ENCODE data around the gene SLC7A8.

The SLC7A8 gene

DNA sequence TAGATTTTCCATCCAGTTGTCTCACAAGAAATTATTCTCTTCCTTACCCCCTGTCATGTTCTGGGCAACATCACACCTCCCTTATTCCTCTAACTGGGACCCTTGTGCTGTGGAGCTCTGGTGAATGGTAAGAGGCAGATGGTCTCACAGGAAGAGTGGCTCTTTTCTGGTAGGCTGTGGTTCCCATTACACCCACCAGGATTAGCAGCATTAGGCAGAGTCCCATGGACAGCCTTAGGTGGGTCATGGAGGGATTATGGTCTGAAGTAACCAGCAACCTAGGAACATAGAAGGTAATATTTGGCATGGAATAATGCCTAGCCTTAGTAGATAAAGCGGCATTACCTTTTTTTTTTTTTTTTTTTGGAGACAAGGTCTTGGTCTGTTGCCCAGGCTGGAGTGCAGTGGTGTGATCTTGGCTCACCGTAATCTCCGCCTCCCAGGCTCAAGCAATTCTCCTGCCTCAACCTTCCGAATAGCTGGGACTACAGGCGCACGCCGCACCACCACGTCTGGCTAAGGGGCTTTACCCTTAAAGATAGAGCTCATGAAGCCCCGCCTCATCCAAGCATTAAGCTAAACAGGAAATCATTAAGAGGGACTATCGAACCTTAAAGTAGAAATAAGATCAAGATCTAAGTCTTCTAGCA, 84.1 kb downstream of the SLC7A8 start:
- Histone ChIP-seq H3K9ac (ENCODE audit: low read depth in 1 of 2, low read length in 2 of 2) (no peak overlapping the region), H3K4me3 (ENCODE audit: low read depth in 1 of 2, low read length in 2 of 2) (no peak overlapping the region), H3K4me1 (ENCODE audit: control insufficient read depth in 1 of 2, insufficient read depth in 2 of 2, low read length in 2 of 2) (peaks cover 9 to 11% of the 10 kb centered on the region in 2 donors), H3K27me3 (ENCODE audit: control insufficient read depth in 1 of 2, insufficient read depth in 2 of 2, low read length in 2 of 2) (no peaks in the 10 kb centered on the region), H3K36me3 (ENCODE audit: control insufficient read depth in 1 of 2, insufficient read depth in 2 of 2, low read length in 2 of 2) (peaks cover 11 to 17% of the 10 kb centered on the region in 2 donors), H3K27ac (ENCODE audit: low read depth, low read length) (no peak overlapping the region), H3K9me3 (ENCODE audit: control insufficient read depth in 1 of 2, low read length in 2 of 2) (no peaks in the 10 kb centered on the region)

DNA sequence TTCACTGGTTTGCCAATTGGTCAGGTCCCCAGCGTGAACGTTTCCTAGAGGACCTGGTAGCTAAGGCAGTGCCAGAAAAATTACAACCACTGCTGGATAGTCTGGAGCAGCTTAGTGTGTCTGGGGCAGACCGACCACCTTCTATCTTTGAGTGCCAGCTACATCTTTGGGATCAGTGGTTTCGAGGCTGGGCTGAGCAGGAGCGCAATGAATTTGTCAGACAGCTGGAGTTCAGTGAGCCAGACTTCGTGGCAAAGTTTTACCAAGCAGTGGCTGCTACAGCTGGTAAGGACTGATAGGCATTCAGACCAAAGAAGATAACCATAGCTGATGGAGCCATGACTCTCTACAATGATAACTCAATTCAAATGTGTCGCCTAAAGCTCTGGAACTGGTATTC, 85.7 kb downstream of the SLC7A8 start:
- Histone ChIP-seq H3K9ac (ENCODE audit: low read depth in 1 of 2, low read length in 2 of 2) (no peak overlapping the region), H3K4me1 (ENCODE audit: control insufficient read depth in 1 of 2, insufficient read depth in 2 of 2, low read length in 2 of 2) (peaks cover 23 to 24% of the 10 kb centered on the region in 2 donors), H3K4me3 (ENCODE audit: low read depth in 1 of 2, low read length in 2 of 2) (no peak overlapping the region), H3K36me3 (ENCODE audit: control insufficient read depth in 1 of 2, insufficient read depth in 2 of 2, low read length in 2 of 2) (peaks cover 11 to 19% of the 10 kb centered on the region in 2 donors), H3K27me3 (ENCODE audit: control insufficient read depth in 1 of 2, insufficient read depth in 2 of 2, low read length in 2 of 2) (no peaks in the 10 kb centered on the region), H3K9me3 (ENCODE audit: control insufficient read depth in 1 of 2, low read length in 2 of 2) (no peaks in the 10 kb centered on the region), H3K27ac (ENCODE audit: low read depth, low read length) (no peak overlapping the region)

DNA sequence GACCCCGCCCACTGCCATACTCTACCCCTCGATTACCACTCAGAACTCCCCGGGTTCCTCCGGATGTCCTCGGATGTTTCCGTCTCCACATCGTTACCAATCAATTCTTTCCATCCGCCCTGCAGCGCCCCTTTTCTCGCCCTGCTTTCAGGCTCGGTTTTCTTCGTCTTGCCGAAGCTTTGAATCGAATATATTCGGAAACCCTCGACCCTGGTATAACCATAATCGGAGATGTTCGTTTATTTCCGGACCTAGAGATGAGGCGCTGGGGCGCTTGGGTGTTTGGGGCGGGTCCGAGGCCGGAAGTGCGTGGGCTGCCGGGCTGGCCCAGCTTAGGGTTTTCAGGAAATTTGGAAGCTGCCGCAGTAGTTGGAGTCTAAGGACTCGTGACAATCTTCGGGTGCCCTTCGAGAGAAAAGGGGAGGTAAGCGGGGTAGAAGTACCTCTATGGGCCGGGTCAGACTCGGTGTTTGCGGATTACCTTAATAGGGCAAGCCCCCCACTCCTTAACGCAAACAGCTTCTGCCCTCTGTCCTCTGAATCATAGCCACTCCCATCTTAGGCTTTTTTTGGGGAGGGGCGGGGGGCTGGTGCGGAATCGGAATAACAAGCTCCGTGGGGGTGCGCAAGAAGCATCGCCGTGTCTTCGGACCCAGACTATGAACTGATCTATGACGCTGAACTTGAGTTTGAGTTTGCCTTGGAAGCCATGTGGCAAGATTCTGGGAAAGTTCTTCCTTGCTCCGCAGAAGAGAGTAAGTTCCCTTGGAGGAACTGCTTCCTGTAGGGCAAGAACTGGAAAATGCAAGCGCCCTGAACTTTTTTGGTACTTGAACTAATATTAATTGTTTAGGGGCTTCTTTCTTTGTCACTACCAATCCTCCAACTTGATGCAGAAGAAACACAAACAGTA, 88.0 kb downstream of the SLC7A8 start, which contains the start of gene C14orf119:
Gene C14orf119 (plus strand): TSS at position 310 of the 913 bp plus-strand sequence. CDS start 2,154 bp downstream, outside the sequence.
- Histone ChIP-seq H3K4me3 (ENCODE audit: low read depth in 1 of 2, low read length in 2 of 2) (peak within 1 kb of the TSS; percentile 97 to 99), H3K9ac (ENCODE audit: low read depth in 1 of 2, low read length in 2 of 2) (peak within 1 kb of the TSS; percentile 96 to 99), H3K27me3 (ENCODE audit: control insufficient read depth in 1 of 2, insufficient read depth in 2 of 2, low read length in 2 of 2) (no peaks in the 10 kb centered on the region), H3K36me3 (ENCODE audit: control insufficient read depth in 1 of 2, insufficient read depth in 2 of 2, low read length in 2 of 2) (peaks cover 11 to 39% of the 10 kb centered on the region in 2 donors), H3K4me1 (ENCODE audit: control insufficient read depth in 1 of 2, insufficient read depth in 2 of 2, low read length in 2 of 2) (peaks cover 26 to 27% of the 10 kb centered on the region in 2 donors), H3K27ac (ENCODE audit: low read depth, low read length) (peak within 1 kb of the TSS; percentile 97), H3K9me3 (ENCODE audit: control insufficient read depth in 1 of 2, low read length in 2 of 2) (no peaks in the 10 kb centered on the region)

DNA sequence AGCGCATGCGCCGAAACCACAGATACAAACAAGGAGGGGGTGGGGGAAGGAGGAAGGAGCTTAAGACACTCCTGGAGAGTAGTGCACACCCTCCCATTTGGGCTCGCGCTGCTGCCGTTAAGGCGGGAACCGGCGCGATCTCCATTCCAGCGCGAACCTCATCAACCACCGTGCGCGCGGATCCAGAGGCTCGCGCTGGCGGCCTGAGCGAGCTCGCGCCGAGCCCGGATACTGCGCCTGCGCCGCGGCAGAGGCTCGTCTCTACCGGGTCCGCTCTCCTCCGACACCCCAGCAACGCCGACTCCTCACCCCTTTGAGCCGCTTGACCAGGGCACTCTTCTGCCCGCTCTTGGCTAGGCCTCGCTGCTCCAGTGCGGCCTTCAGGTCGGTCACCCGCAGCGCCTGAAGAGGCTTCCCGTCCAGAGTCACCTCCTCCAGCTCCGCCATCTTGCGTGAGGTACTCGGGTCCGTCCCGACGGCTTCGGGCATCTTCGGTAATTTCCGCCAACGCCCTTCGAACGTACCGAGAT, 88.7 kb downstream of the SLC7A8 start, which contains the start of gene ACIN1:
Gene ACIN1 (minus strand): TSS at position 471 of the 530 bp plus-strand sequence. CDS start 24 bp downstream, at position 447.
- peaks cover 18 to 47% of the 10 kb centered on the region in 2 donors for H3K36me3 ChIP-seq (ENCODE audit: control insufficient read depth in 1 of 2, insufficient read depth in 2 of 2, low read length in 2 of 2)
- H3K9ac ChIP-seq (ENCODE audit: low read depth in 1 of 2, low read length in 2 of 2) = peak within 1 kb of the TSS; percentile 96 to 99
- peak within 1 kb of the TSS; percentile 97 for H3K27ac ChIP-seq (ENCODE audit: low read depth, low read length)
- H3K27me3 ChIP-seq (ENCODE audit: control insufficient read depth in 1 of 2, insufficient read depth in 2 of 2, low read length in 2 of 2) = no peaks in the 10 kb centered on the region
- peak within 1 kb of the TSS; percentile 97 to 99 for H3K4me3 ChIP-seq (ENCODE audit: low read depth in 1 of 2, low read length in 2 of 2)
- no peaks in the 10 kb centered on the region for H3K9me3 ChIP-seq (ENCODE audit: control insufficient read depth in 1 of 2, low read length in 2 of 2)
- peaks cover 26 to 27% of the 10 kb centered on the region in 2 donors for H3K4me1 ChIP-seq (ENCODE audit: control insufficient read depth in 1 of 2, insufficient read depth in 2 of 2, low read length in 2 of 2)

DNA sequence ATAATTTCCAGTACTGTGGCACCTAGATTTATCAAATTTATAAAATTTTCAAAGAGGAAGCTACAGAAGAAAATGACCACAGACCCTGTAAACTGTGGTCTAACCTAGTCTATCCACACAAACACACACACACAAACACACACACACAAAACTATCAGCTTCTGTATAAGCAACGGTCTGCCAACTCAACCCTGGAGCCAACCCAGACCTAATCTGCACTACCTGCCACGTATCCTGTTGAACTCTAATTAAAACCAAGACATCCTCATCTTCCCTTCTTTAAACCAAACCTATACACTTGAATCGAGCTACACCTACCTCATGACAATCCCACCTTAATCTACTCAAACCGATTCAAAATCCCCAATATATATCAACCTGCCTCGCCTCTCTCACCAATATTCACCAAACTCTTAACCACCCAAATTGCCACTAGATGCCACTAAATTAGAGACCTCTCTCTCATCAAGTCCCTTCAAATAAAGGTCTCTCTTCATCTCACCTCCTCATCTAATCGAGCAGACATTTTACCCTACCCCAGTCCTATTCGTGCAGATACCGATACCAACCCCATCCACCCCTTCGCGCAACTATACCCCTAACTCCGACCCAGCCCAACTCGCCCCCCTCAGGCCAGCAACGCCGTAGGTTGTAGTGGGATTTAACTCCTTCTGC, 89.3 kb downstream of the SLC7A8 start:
- peaks cover 24 to 51% of the 10 kb centered on the region in 2 donors for H3K36me3 ChIP-seq (ENCODE audit: control insufficient read depth in 1 of 2, insufficient read depth in 2 of 2, low read length in 2 of 2)
- H3K9me3 ChIP-seq (ENCODE audit: control insufficient read depth in 1 of 2, low read length in 2 of 2) = no peaks in the 10 kb centered on the region
- H3K9ac ChIP-seq (ENCODE audit: low read depth in 1 of 2, low read length in 2 of 2) = peak overlapping the region; percentile 95 to 99
- H3K27me3 ChIP-seq (ENCODE audit: control insufficient read depth in 1 of 2, insufficient read depth in 2 of 2, low read length in 2 of 2) = no peaks in the 10 kb centered on the region
- H3K4me3 ChIP-seq (ENCODE audit: low read depth in 1 of 2, low read length in 2 of 2) = peak overlapping the region; percentile 87 to 97
- peak overlapping the region; percentile 97 for H3K27ac ChIP-seq (ENCODE audit: low read depth, low read length)
- peaks cover 24 to 27% of the 10 kb centered on the region in 2 donors for H3K4me1 ChIP-seq (ENCODE audit: control insufficient read depth in 1 of 2, insufficient read depth in 2 of 2, low read length in 2 of 2)

DNA sequence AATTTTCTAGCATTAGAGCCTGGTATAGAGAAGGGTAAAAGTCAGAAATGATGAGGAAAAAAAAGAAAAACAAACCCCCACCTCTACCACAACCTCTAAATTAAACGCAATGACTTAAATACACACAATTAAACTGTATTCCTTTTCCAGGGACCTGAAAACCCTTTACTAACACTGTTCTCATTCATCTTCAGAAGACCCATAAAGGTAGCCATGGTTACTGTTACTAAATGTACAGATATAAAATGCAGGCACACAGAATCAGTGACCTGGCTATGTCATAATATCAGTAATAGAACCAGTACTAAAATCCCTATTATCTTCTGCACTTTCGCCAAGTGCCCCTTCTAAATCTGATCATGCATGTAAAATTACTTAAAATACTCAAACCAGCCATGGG, 89.9 kb downstream of the SLC7A8 start:
- Histone ChIP-seq H3K9ac (ENCODE audit: low read depth in 1 of 2, low read length in 2 of 2) (peak overlapping the region in 1 of 2 donors; percentile 95), H3K4me3 (ENCODE audit: low read depth in 1 of 2, low read length in 2 of 2) (peak overlapping the region; percentile 87 to 97), H3K9me3 (ENCODE audit: control insufficient read depth in 1 of 2, low read length in 2 of 2) (no peaks in the 10 kb centered on the region), H3K36me3 (ENCODE audit: control insufficient read depth in 1 of 2, insufficient read depth in 2 of 2, low read length in 2 of 2) (peaks cover 26 to 49% of the 10 kb centered on the region in 2 donors), H3K27me3 (ENCODE audit: control insufficient read depth in 1 of 2, insufficient read depth in 2 of 2, low read length in 2 of 2) (no peaks in the 10 kb centered on the region), H3K4me1 (ENCODE audit: control insufficient read depth in 1 of 2, insufficient read depth in 2 of 2, low read length in 2 of 2) (peaks cover 22 to 27% of the 10 kb centered on the region in 2 donors), H3K27ac (ENCODE audit: low read depth, low read length) (no peak overlapping the region)

DNA sequence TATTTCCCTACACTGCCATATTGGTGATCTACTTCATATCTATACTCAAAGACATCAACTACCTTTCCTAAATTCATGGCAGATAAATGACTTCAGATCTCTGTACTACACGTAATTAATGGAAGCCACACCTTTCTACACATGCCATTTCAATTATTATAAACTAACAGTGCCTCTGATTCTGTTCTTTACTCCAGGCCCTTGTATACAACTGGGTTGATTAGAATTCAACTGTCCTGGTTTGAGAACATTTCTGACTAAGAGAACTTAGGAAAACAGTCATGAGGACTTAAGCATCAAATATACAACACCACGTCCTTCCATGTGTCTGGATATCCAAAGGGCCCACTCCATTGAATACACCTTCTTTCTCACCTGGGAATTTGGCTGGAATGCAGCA, 90.4 kb downstream of the SLC7A8 start:
- peak overlapping the region in 1 of 2 donors; percentile 97 for H3K4me3 ChIP-seq (ENCODE audit: low read depth in 1 of 2, low read length in 2 of 2)
- H3K9ac ChIP-seq (ENCODE audit: low read depth in 1 of 2, low read length in 2 of 2) = peak overlapping the region in 1 of 2 donors; percentile 95
- peaks cover 22 to 27% of the 10 kb centered on the region in 2 donors for H3K4me1 ChIP-seq (ENCODE audit: control insufficient read depth in 1 of 2, insufficient read depth in 2 of 2, low read length in 2 of 2)
- H3K27ac ChIP-seq (ENCODE audit: low read depth, low read length) = no peak overlapping the region
- no peaks in the 10 kb centered on the region for H3K27me3 ChIP-seq (ENCODE audit: control insufficient read depth in 1 of 2, insufficient read depth in 2 of 2, low read length in 2 of 2)
- H3K9me3 ChIP-seq (ENCODE audit: control insufficient read depth in 1 of 2, low read length in 2 of 2) = no peaks in the 10 kb centered on the region
- peaks cover 23 to 50% of the 10 kb centered on the region in 2 donors for H3K36me3 ChIP-seq (ENCODE audit: control insufficient read depth in 1 of 2, insufficient read depth in 2 of 2, low read length in 2 of 2)

DNA sequence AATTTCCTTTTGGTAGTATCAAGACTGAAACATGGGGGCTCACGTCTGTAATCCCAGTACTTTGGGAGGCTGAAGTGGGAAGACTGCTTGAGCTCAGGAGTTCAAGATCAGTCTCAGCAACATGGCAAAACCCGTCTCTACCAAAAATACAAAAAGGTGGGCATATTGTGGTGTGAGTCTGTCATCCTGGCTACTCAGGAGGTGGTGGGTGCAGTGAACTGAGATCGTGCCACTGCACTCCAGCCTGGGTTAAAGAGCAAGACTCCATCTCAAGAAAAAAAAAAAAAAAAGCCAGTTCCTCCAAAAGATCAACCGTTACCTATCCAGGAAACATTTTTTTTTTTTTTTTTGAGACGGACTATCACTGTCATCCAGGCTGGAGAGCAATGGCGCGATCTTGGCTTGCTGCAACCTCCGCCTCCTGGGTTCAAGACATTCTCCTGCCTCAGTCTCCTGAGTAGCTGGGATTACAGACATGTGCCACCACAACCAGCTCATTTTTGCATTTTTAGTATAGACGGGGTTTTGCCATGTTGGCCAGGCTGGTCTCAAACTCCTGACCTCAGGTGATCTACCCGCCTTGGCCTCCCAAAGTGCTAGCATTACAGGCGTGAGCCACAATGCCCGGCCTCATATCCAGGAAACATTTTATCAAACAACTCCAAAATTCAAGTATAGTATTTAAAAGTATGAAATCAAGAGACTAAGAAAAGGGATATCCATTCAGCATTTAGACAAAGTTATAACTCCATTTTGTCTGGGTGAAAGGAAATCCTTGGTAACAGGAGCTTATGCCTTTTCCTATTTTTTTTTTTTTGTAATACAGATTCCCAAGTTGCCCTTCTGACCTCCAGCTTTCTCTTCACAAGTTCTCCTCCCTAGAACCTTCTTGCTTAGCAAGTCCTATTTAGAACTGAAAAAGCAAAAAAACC, 91.9 kb downstream of the SLC7A8 start:
- Histone ChIP-seq H3K27me3 (ENCODE audit: control insufficient read depth in 1 of 2, insufficient read depth in 2 of 2, low read length in 2 of 2) (no peaks in the 10 kb centered on the region), H3K36me3 (ENCODE audit: control insufficient read depth in 1 of 2, insufficient read depth in 2 of 2, low read length in 2 of 2) (peaks cover 27 to 56% of the 10 kb centered on the region in 2 donors), H3K4me1 (ENCODE audit: control insufficient read depth in 1 of 2, insufficient read depth in 2 of 2, low read length in 2 of 2) (peaks cover 16 to 20% of the 10 kb centered on the region in 2 donors), H3K27ac (ENCODE audit: low read depth, low read length) (no peak overlapping the region), H3K9me3 (ENCODE audit: control insufficient read depth in 1 of 2, low read length in 2 of 2) (no peaks in the 10 kb centered on the region), H3K4me3 (ENCODE audit: low read depth in 1 of 2, low read length in 2 of 2) (no peak overlapping the region), H3K9ac (ENCODE audit: low read depth in 1 of 2, low read length in 2 of 2) (no peak overlapping the region)

DNA sequence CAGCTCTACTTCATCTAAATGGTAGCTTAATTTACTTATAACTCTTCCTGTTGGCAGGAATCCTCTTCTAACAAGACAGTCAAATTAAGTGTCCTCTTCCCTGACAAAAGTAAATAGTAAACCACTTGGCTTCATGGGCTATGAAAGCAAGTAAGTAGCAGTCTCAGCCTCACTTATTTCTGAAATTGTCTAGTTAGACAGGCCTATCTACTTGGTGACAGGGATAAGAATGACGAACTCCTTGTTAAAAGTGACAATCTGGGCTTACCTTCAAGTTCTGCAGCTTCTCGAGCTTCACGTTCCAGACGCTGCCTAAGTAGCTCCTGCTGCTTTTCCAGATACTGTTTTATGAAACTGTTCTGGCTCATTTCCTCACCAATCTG, 93.2 kb downstream of the SLC7A8 start:
- Histone ChIP-seq H3K9me3 (ENCODE audit: control insufficient read depth in 1 of 2, low read length in 2 of 2) (no peaks in the 10 kb centered on the region), H3K36me3 (ENCODE audit: control insufficient read depth in 1 of 2, insufficient read depth in 2 of 2, low read length in 2 of 2) (peaks cover 35 to 69% of the 10 kb centered on the region in 2 donors), H3K4me3 (ENCODE audit: low read depth in 1 of 2, low read length in 2 of 2) (no peak overlapping the region), H3K27ac (ENCODE audit: low read depth, low read length) (no peak overlapping the region), H3K4me1 (ENCODE audit: control insufficient read depth in 1 of 2, insufficient read depth in 2 of 2, low read length in 2 of 2) (peaks cover 18 to 24% of the 10 kb centered on the region in 2 donors), H3K27me3 (ENCODE audit: control insufficient read depth in 1 of 2, insufficient read depth in 2 of 2, low read length in 2 of 2) (no peaks in the 10 kb centered on the region), H3K9ac (ENCODE audit: low read depth in 1 of 2, low read length in 2 of 2) (no peak overlapping the region)

All from duodenal mucosa (tissue), 2 donors.